Activated T-cell treated with anti-CD3 and anti-CD28 coated beads for 1 hour (primary cell): ENCODE data around the gene COX8A.
"Not testable (repeated sequence)": the region's sequence is repeated elsewhere in the genome, so short reads cannot be mapped to it uniquely, and the experiment has no call there.

Experiments
- DNase-seq: peaks from one replicate; pipeline ENCODE4 v3.0.0-alpha.2; 2020; ENCODE audit warnings: low read depth

The COX8A gene

GRCh38 chr11:63969461-63969860 is 5.0 kb upstream of the COX8A start:
- DNase-seq: no peak

- no peak for DNase-seq
Measured at GRCh38 chr11:63970902-63971301, 3.5 kb upstream of the COX8A start.

GRCh38 chr11:63973912-63974258 is 535 bp upstream of the COX8A start:
- DNase-seq: not testable (repeated sequence)

- DNase-seq: no peak
Measured at GRCh38 chr11:63978551-63979239, 4.3 kb downstream of the COX8A start.

- DNase-seq: no peak
Measured at GRCh38 chr11:63979426-63979825, 5.0 kb downstream of the COX8A start.

GRCh38 chr11:63985812-63986155 is 11.4 kb downstream of the COX8A start:
- DNase-seq: peak; percentile 60

- peak; percentile 78 for DNase-seq
Measured at GRCh38 chr11:63986156-63986931, 11.9 kb downstream of the COX8A start, which contains the start of gene OTUB1. Gene OTUB1, plus strand, starts transcription at chr11:63986438. Its CDS starts 19 bp downstream, at chr11:63986457.

- no peak for DNase-seq
Measured at GRCh38 chr11:63986932-63987513, 12.6 kb downstream of the COX8A start.

GRCh38 chr11:63991558-63991957 is 17.1 kb downstream of the COX8A start:
- no peak for DNase-seq

- no peak for DNase-seq
Measured at GRCh38 chr11:63993100-63993499, 18.7 kb downstream of the COX8A start.

- DNase-seq: no peak
Measured at GRCh38 chr11:63993993-63994392, 19.6 kb downstream of the COX8A start.

GRCh38 chr11:63996512-63996911 is 22.1 kb downstream of the COX8A start:
- no peak for DNase-seq

- no peak for DNase-seq
Measured at GRCh38 chr11:63997104-63997700, 22.8 kb downstream of the COX8A start.

- no peak for DNase-seq
Measured at GRCh38 chr11:63997801-63998337, 23.4 kb downstream of the COX8A start.

GRCh38 chr11:63998558-63999348 is 24.3 kb downstream of the COX8A start:
- no peak for DNase-seq

- peak; percentile 49 for DNase-seq
Measured at GRCh38 chr11:63999349-64000025, 25.1 kb downstream of the COX8A start.

- peak; percentile 63 for DNase-seq
Measured at GRCh38 chr11:64000026-64000739, 25.8 kb downstream of the COX8A start.

- DNase-seq: no peak
Measured at GRCh38 chr11:64000740-64001483, 26.5 kb downstream of the COX8A start.

- DNase-seq: no peak
Measured at GRCh38 chr11:64001484-64002420, 27.3 kb downstream of the COX8A start.
